Cardiac septum (tissue), 1 donor: Measurements from ENCODE around the gene CMYA5. TPM values are rescaled to one million over a fixed set of nuclear protein-coding genes. Genes with fewer than 3 reads are reported as not detected.
"Not testable (repeated sequence)": the region's sequence is repeated elsewhere in the genome, so short reads cannot be mapped to it uniquely, and the experiment has no call there.

Experiments
- DNase-seq: peaks from one replicate; pipeline ENCODE4 v3.0.0-alpha.2; 2020; ENCODE audit warnings: low spot score
- intact Hi-C: fragments of 100-400 bp; cut with DNase I; formaldehyde crosslinking; loops from one replicate; pipeline ENCODE4 v1.14.0; 2022
- long read RNA-seq: library from polyadenylated mRNA; unstranded; transcript quantifications from one replicate; pipeline ENCODE4 v2.0.0, GENCODE V29; 2021
- total RNA-seq: library from RNA; stranded (reverse); fragmentation: NEBNext Ultra II Directional; extraction: Animal tissue kit (Norgen Biotek cat#: 25700); gene quantifications from one replicate; pipeline ENCODE4 v1.2.1, GENCODE V29; 2021
- donor health status: DM: no; HTN: no; CAD: no.

The CMYA5 gene
- total RNA-seq: 1,204 TPM
- long read RNA-seq, partial matches to known transcripts: 720 of 987 reads
- long read RNA-seq, other reads (novel, unspliced or antisense): 267 of 987 reads

DNA sequence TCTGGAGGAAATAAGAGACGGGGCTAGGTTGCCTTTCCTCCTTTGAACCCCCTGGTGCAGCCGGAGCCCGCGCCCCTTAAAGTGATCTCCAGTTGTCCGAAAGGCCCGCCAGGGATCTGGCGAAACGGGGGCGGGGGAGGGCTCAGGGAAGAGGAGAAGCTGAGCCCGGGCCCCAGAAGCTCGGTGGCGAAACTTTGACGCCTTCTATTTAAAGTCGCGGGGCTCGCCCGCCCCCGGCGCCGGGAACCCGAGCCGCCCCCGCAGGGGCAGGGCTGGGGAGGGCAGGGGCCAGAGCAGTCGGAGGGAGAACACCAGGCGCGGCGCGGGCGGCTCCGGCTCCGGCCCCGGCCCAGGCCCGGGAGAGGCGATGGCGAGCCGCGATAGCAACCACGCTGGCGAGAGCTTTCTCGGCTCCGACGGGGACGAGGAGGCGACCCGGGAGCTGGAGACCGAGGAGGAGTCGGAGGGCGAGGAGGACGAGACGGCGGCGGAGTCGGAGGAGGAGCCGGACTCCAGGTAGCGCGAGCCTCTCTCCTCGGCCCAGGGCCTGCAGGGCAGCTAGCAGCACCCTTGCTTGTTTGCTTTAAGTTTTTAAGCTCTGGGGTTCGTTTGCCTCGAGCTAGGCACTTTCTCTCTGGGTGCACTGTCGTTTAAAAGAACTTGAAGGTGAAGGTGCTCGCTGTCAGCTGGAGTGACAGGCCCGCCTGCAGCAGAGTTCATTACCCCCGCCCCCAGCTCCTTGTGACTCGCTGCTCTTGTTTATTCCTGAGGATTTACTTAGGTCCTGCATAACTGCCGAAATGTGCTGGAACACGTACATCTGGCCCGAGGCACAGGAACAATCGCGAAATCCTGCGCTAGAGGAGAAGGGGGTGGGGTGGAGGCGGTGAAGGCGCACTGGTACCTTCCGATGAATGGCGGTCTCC, at the start of gene CMYA5:
Gene CMYA5, plus strand, starts transcription at position 296 of the 926 bp plus-strand sequence. Its CDS starts 72 bp downstream, at position 368.
- DNase-seq: peak; percentile 83
- intact Hi-C loops: loop anchor here (5.0 to 10.0 kb wide), 3 partner anchors 78 to 385 kb away; partner anchors contain the start of gene TENT2

DNA sequence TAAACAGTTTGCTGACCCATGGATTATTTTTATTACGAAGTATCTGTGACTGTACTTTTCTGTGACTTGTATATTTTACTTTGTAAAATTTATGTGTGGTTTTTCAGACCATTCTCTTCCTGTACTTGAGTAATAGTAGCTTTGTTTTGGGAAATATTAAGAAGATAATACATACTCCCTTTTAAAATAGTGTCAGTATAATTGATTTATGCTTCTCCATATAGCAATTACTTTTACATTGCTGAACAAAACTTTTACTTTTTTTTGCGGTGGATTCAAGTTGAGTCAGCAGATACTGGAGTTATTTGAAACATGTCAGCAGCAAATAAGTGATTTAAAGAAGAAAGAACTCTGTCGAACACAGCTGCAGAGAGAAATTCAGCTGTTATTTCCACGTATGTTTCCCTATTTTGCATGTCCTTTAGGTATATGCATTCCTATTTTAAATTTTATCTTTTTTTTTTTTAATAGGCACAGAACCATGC, 49.0 kb upstream of the CMYA5 start:
- no peak for DNase-seq
- intact Hi-C loops: no loop called here

DNA sequence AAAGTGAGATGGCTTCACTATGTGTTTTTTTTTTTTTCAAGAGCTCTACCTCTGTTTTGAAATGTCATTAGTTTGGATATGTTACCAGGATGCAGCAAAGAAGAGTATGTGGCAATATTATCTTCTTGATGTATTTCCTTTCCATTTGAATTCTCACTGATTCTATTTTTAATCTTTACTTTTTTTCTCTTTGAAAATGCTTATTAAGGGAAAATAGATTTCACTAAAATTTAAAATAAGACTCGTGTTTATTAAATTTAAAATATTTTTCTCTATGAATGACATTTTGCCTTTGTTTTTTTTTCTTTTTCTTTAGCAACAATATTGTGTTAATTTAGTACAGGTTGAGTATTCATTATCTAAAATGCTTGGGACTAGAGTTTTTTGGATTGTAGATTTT, 48.2 kb upstream of the CMYA5 start:
- DNase-seq: no peak
- intact Hi-C loops: no loop called here

DNA sequence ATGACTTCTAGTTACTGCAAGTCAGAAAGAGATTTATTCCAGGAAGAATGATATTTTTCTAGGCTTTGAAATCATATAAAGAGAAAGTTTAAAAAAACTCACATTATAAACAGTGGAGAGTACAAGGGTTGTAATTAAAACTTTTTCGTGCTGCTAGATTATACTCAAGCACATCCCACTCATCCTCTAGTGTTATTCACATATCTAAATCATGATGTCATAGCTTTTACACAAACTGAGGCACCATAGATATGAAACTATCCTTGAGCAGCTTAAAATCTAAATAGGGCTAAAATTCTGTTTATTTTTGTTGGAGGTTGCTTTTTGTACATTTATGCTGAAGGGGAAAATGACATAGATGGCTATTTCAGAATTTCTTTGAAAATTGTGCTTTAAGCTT, 47.4 kb upstream of the CMYA5 start:
- DNase-seq: no peak
- intact Hi-C loops: no loop called here

DNA sequence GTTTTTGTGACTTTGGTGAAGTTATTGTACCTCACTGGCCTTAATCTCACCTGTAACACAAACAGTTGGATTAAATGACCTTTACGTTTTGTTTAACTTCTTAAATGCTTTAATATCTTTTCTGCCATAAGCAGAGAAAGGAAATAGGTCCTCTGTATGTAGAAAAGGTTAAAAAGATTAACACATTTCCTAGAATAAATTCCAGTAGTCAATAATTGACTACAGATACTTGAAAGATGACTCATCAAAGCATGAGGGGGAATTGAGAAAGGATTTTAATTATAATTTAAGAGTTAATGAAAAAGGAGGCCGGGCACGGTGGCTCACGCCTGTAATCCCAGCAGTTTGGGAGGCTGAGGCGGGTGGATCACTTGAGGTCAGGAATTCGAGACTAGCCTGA, 35.8 kb upstream of the CMYA5 start:
- intact Hi-C loops: no loop called here
- DNase-seq: no peak

DNA sequence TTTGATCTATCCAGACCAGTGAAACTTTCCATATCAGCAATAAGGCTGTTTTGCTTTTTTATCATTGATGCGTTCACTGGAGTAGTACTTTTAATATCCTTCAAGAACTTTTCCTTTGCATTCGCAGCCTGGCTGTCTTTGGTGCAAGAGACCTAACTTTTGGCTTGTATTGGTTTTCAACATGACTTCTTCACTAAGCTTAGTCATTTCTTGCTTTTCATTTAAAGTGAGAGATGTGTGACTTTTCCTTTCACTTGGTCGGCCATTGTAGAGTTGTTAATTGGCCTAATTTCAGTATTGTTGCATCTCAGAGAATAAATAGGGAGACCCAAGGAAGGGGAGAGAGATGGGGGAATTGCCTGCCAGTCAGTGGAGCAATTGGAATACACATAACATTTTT, 26.4 kb upstream of the CMYA5 start:
- DNase-seq: no peak
- intact Hi-C loops: no loop called here

DNA sequence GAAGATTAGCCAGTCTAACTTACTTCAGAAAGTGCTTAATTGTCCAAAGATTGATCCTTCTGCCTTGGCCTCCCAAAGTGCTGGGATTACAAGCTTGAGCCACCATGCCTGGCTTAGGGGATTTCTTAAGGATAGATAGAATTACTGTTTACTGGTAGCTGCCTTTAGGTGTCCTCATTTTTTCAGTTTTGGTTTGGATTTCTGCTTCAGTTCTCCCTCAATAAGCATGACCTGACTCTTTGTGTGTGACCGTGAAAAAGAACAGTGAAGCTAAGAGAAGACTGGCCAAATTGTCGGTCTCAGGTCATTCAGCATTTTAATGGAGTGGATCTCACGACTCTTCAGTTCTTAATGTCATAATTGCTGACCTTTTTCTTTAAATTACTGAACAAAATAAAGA, 22.9 kb upstream of the CMYA5 start:
- intact Hi-C loops: no loop called here
- no peak for DNase-seq

DNA sequence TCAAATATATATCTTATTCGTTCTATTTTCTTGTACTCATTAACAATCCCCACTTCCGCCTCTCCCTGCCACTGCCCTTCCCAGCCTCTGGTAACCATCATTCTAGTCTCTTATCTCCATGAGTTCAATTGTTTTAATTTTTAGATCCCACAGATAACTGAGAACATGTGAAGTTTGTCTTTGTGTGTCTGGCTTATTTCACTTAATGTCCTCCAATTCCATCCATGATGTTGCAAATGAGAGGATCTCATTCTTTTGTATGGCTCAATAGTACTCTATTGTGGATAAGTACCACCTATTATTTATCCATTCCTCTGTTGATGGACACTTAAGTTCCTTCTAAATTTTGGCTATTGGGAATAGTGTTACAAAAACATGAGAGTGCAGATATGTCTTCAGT, 17.2 kb upstream of the CMYA5 start:
- intact Hi-C loops: no loop called here
- DNase-seq: no peak

DNA sequence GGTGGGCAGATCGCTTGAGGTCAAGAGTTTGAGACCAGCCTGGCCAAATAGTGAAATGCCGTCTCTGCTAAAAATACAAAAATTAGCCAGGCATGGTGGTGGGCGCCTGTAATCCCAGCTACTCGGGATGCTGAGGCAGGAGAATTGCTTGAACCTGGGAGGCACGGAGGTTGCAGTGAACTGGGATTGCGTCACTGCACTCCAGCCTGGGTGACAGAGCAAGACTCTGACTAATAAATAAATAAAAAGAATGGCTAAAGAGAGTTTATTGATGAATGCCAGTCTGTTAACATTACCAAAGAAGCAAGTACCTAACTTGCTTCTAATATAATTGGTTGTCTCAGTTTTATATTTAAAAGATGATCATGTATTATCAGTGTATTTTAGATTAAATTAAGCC, 13.3 kb upstream of the CMYA5 start:
- intact Hi-C loops, DNase-seq: not testable (repeated sequence)

DNA sequence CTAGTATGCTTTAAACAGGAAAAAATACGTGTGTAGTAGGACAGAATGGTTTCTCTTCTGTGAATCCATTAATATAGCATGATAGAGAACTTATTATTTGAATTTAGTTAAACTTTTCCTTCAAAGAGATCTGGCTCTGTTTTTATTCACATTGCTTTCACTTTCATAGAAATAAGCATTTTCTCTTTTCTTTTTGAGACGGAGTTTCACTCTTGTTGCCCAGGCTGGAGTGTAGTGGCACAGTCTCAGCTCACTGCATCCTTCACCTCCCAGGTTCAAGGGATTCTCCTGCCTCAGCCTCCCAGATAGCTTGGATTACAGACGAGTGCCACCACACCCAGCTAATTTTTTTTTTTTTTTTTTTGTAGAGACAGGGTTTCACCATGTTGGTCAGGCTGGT, 7.5 kb upstream of the CMYA5 start:
- DNase-seq, intact Hi-C loops: not testable (repeated sequence)

DNA sequence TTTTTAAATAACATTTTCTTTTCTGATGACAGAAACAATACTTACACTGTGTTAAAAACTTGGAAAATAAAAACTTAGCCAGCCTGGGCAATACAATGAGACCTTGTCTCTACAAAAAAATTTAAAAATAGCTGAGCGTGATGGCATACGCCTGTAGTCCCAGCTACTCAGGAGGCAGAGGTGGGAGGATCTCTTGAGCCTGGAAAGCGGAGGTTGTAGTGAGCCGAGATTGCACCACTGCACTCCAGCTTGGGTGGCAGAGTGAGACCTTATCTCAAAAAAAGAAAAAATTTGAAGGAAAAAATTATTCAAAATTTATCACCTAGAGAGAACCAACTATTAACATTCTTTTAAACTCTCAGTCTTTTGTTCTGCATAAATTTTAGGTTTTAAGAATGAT, 4.9 kb upstream of the CMYA5 start:
- intact Hi-C loops: loop anchor here (5.0 kb wide), 1 partner anchor 72 kb away; the partner anchor contains the start of gene TENT2
- no peak for DNase-seq

DNA sequence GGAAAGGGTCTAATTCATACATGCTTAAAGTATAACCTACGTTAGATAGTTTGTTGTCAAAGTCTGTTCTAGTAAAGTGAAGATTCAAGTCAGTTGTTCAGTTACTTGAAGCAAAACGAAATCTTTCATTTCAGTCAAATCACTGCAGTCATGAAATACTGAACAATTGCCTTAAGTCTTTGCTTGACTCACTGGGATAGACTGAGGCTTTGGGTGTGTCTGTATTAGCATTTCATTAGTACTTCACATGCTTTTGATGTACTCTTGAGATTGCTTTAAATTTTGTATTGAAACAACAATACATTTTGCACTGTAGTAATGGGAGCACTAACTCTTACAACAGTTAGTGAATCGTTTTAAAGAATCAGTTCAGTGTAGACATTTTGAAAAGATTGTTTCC, 4.0 kb upstream of the CMYA5 start:
- intact Hi-C loops: loop anchor here (5.0 kb wide), 1 partner anchor 73 kb away; the partner anchor contains the start of gene TENT2

DNA sequence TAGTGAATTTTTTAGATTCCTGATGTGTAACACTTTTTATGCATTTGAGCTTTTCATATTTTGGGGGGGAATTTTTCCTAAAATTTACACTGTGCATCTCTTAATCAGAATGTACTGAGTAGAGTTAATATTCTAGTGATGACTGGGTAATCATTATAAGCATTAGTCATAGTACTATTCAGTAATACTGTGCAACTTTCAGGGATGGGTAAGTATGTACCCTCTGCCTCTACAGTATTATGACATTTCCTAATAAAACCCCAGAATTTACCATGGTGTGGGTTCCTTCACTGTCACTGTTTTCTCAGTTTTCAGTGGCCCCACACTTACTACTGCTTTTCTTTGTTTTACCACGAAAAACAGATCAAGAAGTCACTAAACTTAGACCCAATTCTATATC, 2.8 kb upstream of the CMYA5 start:
- intact Hi-C loops: loop anchor here (5.0 kb wide), 1 partner anchor 74 kb away; the partner anchor contains the start of gene TENT2
- DNase-seq: no peak

More for the DNA sequence above, 4.0 kb upstream of the CMYA5 start:
- no peak for DNase-seq

DNA sequence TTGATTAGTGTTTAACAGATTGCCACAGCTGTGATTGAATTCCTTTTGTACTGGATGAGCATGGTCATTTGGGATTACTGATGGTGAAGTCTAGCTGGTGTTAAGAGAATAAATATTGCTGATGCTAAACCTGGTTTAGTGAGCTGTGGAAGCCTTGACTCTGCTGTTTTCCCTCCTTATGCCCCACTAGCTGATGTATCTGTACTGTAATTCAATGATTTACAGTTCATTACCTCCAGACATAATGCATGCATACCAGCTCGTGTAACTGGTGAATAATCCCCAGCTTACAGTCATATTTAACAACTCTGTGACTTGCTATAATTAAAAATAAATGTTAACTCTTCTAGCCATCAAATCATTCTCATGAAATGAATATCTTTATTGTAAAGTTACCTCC, 1.7 kb upstream of the CMYA5 start:
- DNase-seq: no peak
- intact Hi-C loops: loop anchor here (5.0 kb wide), 1 partner anchor 76 kb away; the partner anchor contains the start of gene TENT2

DNA sequence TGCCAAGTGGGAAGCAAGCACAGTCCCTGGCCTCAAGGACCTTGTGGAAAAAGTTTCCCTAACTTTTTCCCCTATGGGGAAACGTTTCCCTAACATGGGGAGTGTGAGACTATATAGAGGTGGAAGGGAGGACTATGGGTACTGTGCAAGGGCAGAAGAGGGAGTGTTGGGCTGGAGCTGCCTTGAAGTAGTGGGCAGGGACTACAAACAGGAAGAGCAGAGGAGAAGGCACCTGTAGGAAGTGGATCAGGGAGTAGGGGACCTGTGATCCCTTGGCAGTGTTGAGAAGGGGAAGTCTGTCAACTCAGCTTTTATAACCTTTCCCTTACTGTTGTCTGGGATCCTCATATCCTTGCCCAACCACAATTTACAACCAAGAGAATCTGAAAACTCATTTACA, 1.4 kb downstream of the CMYA5 start:
- no peak for DNase-seq
- intact Hi-C loops: loop anchor here (10.0 kb wide), 2 partner anchors 206 to 384 kb away; no protein-coding TSS in a partner anchor

DNA sequence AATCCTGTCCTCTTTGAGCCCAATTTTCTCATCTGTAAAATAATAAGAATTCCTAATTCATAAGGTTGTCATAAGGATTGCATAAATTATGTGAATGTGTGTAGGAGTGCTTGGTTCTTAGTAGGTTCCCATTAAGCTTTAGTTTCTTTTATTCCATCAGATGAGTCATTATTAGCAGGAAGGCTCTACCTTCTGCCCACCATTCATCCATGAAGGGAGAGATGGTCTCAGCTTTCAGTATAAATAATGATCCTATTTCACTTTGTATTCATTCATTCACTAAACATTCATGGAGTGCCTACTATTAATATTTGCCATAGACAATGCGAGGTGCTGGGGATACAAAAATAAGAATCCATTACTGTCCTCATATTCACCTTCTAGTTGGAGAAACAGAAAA, 3.0 kb downstream of the CMYA5 start:
- intact Hi-C loops: loop anchor here (10.0 kb wide), 2 partner anchors 208 to 382 kb away; no protein-coding TSS in a partner anchor
- no peak for DNase-seq

DNA sequence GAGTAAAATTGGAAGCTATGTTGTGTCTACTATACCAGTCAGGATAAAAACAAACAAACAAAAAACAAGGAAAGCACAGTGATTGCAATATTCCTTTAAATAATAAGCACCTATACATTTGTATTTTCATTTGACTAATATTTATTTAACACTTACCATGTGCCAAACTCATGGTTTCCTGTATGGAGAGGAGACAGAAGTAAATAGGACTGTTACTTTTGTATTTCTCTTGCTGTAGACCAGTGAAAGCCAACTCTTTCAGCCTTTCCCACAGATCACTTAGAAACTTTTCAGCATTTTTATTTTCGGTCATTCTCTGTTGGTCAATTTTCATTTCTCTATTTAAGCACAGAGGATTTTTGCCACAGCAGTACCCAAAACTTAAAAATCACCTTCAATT, 4.5 kb downstream of the CMYA5 start:
- intact Hi-C loops: loop anchor here (2.0 to 10.0 kb wide), 3 partner anchors 33 to 381 kb away; no protein-coding TSS in a partner anchor
- no peak for DNase-seq

DNA sequence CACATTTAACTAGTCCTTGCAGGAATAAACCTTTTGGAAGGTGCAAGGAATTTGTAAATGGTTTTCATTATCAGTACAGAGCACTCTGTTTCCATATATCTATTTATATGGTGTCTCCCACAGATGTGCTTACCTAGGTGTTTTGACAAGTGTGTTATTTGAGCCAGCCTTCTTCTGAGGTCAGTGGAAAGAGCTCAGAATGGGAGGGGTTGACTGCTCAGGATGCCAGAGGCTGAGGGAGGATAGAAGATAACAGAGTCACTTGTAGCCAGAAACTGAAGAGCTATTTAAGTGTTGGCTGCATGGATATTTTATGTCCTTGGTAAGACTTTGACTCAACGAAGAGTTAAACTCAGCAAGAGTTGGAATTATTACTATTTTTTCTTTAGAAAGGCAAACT, 5.0 kb downstream of the CMYA5 start:
- no peak for DNase-seq
- intact Hi-C loops: loop anchor here (2.0 to 10.0 kb wide), 4 partner anchors 32 to 380 kb away; no protein-coding TSS in a partner anchor

DNA sequence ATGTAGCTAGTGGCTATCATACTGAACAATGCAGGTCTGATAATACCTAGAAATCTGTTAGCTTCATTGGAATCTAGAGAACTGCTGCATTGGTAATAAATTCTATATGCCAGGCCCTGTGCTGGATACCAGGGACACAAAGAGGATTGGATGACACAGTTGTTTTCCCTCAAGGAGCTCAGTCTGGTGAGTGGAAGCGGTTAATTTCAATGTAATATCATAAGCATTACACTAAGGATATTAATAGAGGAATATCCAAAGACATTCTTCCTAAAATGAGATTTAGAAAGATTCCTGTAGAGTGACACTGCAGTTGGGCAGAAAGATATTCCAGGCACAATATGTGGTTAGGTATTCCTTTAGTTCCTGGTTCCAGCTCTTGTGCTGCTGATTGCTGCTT, 5.9 kb downstream of the CMYA5 start:
- no peak for DNase-seq
- intact Hi-C loops: loop anchor here (2.0 to 10.0 kb wide), 4 partner anchors 31 to 379 kb away; no protein-coding TSS in a partner anchor
